Effector CD8-positive, alpha-beta T cell (primary cell): ENCODE data around the gene EMX2.

Experiments
- DNase-seq: peaks from one replicate; lab custom pipeline; 2025; lab: John Stamatoyannopoulos, UW

Gene EMX2

GRCh38 chr10:117532003-117532385 lies 10.6 kb upstream of the EMX2 start:
- DNase-seq, result no peak

GRCh38 chr10:117532451-117533107 lies 10.0 kb upstream of the EMX2 start:
- DNase-seq, result no peak

- DNase-seq, result no peak
Measured at GRCh38 chr10:117533507-117534281, 8.9 kb upstream of the EMX2 start.

GRCh38 chr10:117534321-117535297 lies 7.9 kb upstream of the EMX2 start:
- DNase-seq, result no peak

- DNase-seq, result no peak
Measured at GRCh38 chr10:117535298-117536071, 7.1 kb upstream of the EMX2 start.

GRCh38 chr10:117536072-117536865 lies 6.3 kb upstream of the EMX2 start:
- no peak for DNase-seq

GRCh38 chr10:117536866-117537435 lies 5.6 kb upstream of the EMX2 start:
- no peak for DNase-seq

GRCh38 chr10:117537436-117537903 lies 5.1 kb upstream of the EMX2 start:
- DNase-seq, result no peak

- no peak for DNase-seq
Measured at GRCh38 chr10:117537904-117538524, 4.5 kb upstream of the EMX2 start.

- DNase-seq, result no peak
Measured at GRCh38 chr10:117539361-117539773, 3.2 kb upstream of the EMX2 start.

GRCh38 chr10:117539903-117540639 lies 2.5 kb upstream of the EMX2 start:
- DNase-seq, result no peak

GRCh38 chr10:117540640-117541404 lies 1.7 kb upstream of the EMX2 start:
- DNase-seq, result no peak

- DNase-seq, result no peak
Measured at GRCh38 chr10:117541405-117541908, 1.1 kb upstream of the EMX2 start.

- DNase-seq, result no peak
Measured at GRCh38 chr10:117541909-117542705, 439 bp upstream of the EMX2 start.

GRCh38 chr10:117543225-117544003 lies 868 bp downstream of the EMX2 start:
- no peak for DNase-seq

- no peak for DNase-seq
Measured at GRCh38 chr10:117544004-117544701, 1.6 kb downstream of the EMX2 start.
